ENCODE data around the gene ROPN1. TPM values are rescaled to one million over a fixed set of nuclear protein-coding genes. Genes with fewer than 3 reads are reported as not detected.
A peak's percentile ranks its signal among the peaks of the same experiment; 100 is the strongest.

ROPN1 gene
- total and polyA plus RNA-seq, 10 of the 15 experiments (the other 5 are each of a cell fraction or from before 2014, with no cell fraction given) = not detected

DNA sequence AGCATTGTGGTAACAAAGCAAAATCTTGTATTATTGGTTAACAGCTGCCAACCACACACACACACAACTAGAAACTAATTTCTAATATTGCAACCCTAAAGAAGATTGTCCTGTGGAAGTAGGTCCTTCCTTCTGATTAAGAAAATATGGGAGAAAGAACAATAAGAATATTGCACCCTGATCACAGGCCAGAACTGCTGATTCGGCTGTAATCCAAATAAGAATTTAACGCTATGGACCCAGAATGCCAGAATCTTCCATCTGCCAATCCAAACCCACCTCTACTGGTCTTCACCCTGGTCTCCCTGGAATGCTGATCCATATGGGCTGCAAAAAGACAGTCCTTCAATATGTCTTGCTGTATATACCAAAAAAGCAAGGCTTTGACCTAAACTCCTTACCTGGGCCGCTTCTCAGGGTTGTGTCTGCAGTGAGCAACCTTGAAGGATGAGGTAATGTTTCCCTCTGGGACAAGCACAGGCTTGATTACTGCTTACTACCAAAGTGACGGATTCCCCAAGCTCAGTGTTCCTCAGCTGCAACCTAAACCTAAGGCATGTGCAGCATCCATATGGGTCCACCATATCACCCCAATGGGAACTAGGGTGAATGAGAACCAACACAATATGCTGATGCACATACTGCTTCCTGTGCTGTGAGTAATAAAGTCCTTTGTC, 38.9 kb downstream of the ROPN1 start:
- Histone ChIP-seq H3K4me3 (no peak overlapping the region), H3K36me3 (ENCODE audit: control insufficient read depth in 2 of 2, insufficient read depth in 2 of 2, low read length in 1 of 2) (peaks cover 0 to 6% of the 10 kb centered on the region in 2 experiments; a peak in 1 of 4 replicates), H4K20me1 (ENCODE audit: control insufficient read depth, insufficient read depth) (no peaks in the 10 kb centered on the region), H3K9me3 (replicated peaks; ENCODE audit: control insufficient read depth, insufficient read depth, low read length) (no peaks in the 10 kb centered on the region), H3K27ac (ENCODE audit: control insufficient read depth, insufficient read depth) (no peak overlapping the region), H3K4me2 (ENCODE audit: control insufficient read depth, insufficient read depth) (no peak overlapping the region), H3K79me2 (ENCODE audit: control insufficient read depth, insufficient read depth, low read length) (no peaks in the 10 kb centered on the region; the same call in 1 of the 2 replicates), H3K9ac (ENCODE audit: control insufficient read depth, insufficient read depth, low read length) (no peak overlapping the region), H3K27me3 (replicated peaks in 1 of 2; ENCODE audit: control insufficient read depth in 2 of 2, insufficient read depth in 2 of 2, low read length in 1 of 2) (no peaks in the 10 kb centered on the region), H3K4me1 (ENCODE audit: control insufficient read depth, insufficient read depth, low read length) (peaks cover 5% of the 10 kb centered on the region; the same call in 1 of the 2 replicates), H2AFZ (ENCODE audit: control insufficient read depth, low read depth, low read length) (no peak overlapping the region)
- peak; percentile 45 for ATAC-seq
- no peak for FAIRE-seq
- TF ChIP-seq CEBPB (IDR thresholded peaks at IDR 0.05; ENCODE audit: borderline replicate concordance in 1 of 2, low read depth in 2 of 2, low read length in 2 of 2) = no peak
- TF ChIP-seq DPF2 (IDR thresholded peaks at IDR 0.05) = no peak
- TF ChIP-seq RAD51 (IDR thresholded peaks at IDR 0.05) = no peak
- no peak for TF ChIP-seq NFIC (IDR thresholded peaks at IDR 0.05; ENCODE audit: low read depth, low read length)
- TF ChIP-seq, protein P1, sequence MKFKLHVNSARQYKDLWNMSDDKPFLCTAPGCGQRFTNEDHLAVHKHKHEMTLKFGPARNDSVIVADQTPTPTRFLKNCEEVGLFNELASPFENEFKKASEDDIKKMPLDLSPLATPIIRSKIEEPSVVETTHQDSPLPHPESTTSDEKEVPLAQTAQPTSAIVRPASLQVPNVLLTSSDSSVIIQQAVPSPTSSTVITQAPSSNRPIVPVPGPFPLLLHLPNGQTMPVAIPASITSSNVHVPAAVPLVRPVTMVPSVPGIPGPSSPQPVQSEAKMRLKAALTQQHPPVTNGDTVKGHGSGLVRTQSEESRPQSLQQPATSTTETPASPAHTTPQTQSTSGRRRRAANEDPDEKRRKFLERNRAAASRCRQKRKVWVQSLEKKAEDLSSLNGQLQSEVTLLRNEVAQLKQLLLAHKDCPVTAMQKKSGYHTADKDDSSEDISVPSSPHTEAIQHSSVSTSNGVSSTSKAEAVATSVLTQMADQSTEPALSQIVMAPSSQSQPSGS (IDR thresholded peaks at IDR 0.05; ENCODE audit: low read length) = no peak
- no peak for TF ChIP-seq E2F4 (IDR thresholded peaks at IDR 0.05; ENCODE audit: low read depth, low read length)
- TF ChIP-seq, protein P2, sequence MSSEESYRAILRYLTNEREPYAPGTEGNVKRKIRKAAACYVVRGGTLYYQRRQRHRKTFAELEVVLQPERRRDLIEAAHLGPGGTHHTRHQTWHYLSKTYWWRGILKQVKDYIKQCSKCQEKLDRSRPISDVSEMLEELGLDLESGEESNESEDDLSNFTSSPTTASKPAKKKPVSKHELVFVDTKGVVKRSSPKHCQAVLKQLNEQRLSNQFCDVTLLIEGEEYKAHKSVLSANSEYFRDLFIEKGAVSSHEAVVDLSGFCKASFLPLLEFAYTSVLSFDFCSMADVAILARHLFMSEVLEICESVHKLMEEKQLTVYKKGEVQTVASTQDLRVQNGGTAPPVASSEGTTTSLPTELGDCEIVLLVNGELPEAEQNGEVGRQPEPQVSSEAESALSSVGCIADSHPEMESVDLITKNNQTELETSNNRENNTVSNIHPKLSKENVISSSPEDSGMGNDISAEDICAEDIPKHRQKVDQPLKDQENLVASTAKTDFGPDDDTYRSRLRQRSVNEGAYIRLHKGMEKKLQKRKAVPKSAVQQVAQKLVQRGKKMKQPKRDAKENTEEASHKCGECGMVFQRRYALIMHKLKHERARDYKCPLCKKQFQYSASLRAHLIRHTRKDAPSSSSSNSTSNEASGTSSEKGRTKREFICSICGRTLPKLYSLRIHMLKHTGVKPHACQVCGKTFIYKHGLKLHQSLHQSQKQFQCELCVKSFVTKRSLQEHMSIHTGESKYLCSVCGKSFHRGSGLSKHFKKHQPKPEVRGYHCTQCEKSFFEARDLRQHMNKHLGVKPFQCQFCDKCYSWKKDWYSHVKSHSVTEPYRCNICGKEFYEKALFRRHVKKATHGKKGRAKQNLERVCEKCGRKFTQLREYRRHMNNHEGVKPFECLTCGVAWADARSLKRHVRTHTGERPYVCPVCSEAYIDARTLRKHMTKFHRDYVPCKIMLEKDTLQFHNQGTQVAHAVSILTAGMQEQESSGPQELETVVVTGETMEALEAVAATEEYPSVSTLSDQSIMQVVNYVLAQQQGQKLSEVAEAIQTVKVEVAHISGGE (CRISPR knock-in tag; IDR thresholded peaks at IDR 0.05) = no peak
- TF ChIP-seq SMAD5 (IDR thresholded peaks at IDR 0.05; ENCODE audit: low read depth) = no peak
- TF ChIP-seq STAT1 (conservative IDR thresholded peaks at IDR 0.05) = no peak
- TF ChIP-seq YY1 (IDR thresholded peaks at IDR 0.05; ENCODE audit: low read depth, low read length) = no peak
- no peak for TF ChIP-seq CREB1 (IDR thresholded peaks at IDR 0.05; ENCODE audit: low read depth)
- TF ChIP-seq POLR2A (IDR thresholded peaks at IDR 0.05; ENCODE audit: low read depth, low read length) = no peak
- TF ChIP-seq MYB (IDR thresholded peaks at IDR 0.05; ENCODE audit: borderline replicate concordance, low read depth, low read length) = no peak
- no peak for TF ChIP-seq LARP7 (IDR thresholded peaks at IDR 0.05)
- no peak for TF ChIP-seq SRF (IDR thresholded peaks at IDR 0.05; ENCODE audit: low read depth in 2 of 2, low read length in 2 of 2)
- no peak for TF ChIP-seq NR2F1 (conservative IDR thresholded peaks at IDR 0.05)
- no peak for TF ChIP-seq RBBP5 (conservative IDR thresholded peaks at IDR 0.05)
- ChIA-PET RAD21 (ENCODE audit: unreplicated experiment) (no interaction called here), CTCF (interaction anchor here (1.1 to 3.5 kb wide), 2 partner anchors 12 to 27 kb away, joined by 3 to 15 read pairs; no protein-coding TSS in a partner anchor), SMC1A (ENCODE audit: uncharacterized antibody, unreplicated experiment) (interaction anchor here (1.1 to 1.8 kb wide), 3 partner anchors 12 to 257 kb away, joined by 3 to 4 read pairs (median 4); no protein-coding TSS in a partner anchor), POLR2A (no interaction called here)
- WGBS (ENCODE audit: insufficient coverage, insufficient replicate concordance, low lambda C conversion rate, missing lambda C conversion rate) = 98% methylated on average over 4 of the region's 4 CpGs
- no peak for DNase-seq (ENCODE audit: low read depth, low spot score)
- in situ Hi-C loops (cut with MboI) (no loop called here), intact Hi-C loops (cut with micrococcal nuclease; ENCODE audit: unreplicated experiment) (no loop called here)
- no TSS peak for BruUV-seq (replicated peaks)
